NCI-H2227 (cell line): ENCODE data around the gene CSNK2B.

Source experiments
- DNase-seq: peaks from one replicate; lab custom pipeline; 2025; ENCODE audit not compliant: unreplicated experiment; lab: John Stamatoyannopoulos, UW

The CSNK2B gene

DNA sequence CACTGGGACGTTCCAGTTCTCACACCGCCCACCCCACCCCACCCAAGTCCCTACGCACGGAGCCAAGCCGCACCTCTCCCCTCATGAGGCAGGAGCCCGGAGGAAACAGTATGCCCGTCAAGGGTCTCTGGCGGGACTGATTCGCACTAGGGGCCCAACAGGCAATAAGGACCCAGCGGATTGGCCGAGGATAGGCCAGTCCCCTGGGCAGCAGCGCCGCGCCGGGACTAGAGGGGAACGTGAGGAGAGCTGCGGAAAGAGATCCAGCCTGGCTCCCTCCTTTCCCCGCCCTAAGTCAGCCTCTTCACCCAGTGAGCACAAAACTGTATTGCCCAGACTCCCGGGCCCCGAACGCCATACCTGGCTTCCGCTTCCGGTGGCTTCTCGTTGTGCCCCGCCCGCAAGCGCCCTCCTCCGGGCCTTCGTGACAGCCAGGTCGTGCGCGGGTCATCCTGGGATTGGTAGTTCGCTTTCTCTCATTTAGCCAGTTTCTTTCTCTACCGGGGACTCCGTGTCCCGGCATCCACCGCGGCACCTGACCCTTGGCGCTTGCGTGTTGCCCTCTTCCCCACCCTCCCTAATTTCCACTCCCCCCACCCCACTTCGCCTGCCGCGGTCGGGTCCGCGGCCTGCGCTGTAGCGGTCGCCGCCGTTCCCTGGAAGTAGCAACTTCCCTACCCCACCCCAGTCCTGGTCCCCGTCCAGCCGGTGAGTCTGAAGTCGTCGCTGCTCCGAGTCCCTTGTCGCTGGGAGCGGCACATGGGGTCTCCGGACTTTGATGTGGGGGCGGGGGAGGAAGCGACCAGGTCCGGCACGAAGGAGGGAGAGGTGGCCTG lies at the start of gene CSNK2B:
Gene CSNK2B (plus strand): TSS at position 580 of the 836 bp plus-strand sequence. CDS start 752 bp downstream, outside the sequence.
- peak; percentile 99 for DNase-seq

DNA sequence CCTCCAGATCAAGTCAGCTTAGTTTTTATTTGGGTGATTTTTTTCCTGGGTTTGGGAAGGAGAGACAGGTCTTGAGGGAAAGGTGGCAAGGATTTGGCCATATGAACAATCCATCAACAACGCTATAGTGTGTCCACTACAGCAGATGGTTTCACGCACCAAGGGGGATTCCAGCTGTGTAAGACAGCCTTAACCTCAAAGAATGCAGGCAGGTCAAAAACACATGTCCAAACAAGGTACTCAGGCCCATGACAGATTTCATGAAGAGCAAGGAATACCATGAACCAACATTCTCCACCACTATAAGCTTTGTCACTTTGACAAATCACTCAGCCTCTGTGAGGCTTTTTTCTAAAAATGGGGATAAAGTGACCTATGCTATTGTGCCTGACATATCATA lies 48.9 kb upstream of the CSNK2B start:
- DNase-seq: no peak

DNA sequence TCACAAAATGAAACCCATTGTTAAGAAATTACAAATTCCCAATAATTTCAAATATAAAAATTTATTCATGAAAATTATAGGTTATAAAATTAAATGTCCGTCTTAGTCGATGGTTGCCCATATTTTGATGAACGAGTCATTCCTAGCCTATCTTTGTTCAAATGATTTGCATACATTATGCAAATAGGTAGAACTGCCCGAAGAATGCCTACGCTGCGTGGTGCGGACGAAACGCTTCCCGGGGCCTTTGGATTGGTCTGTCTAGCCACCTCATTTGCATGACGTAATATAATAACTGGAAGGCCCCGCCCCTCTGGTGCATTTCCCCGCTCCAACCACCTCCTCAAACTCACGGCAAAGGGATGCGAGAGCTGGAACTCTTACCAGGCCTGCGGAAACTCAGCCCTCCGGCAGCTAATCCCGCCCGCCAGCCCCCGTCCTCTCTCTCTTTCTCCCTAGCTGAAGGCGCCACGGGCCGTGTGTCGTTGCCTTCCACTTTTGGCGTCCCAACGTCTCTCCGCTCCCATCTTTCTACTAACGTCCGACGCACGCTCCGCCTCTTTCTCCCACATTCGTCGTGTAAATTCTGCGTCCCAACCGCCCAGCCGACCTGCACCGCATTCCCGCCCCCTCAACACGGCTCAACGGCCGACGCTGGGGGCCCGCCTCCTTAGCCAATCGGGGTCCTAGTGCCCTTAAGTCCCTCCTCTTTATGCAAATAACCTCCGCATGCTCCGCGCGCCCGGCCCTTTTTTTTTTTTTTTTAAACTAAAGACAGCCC lies 45.9 kb upstream of the CSNK2B start:
- peak; percentile 99 for DNase-seq

DNA sequence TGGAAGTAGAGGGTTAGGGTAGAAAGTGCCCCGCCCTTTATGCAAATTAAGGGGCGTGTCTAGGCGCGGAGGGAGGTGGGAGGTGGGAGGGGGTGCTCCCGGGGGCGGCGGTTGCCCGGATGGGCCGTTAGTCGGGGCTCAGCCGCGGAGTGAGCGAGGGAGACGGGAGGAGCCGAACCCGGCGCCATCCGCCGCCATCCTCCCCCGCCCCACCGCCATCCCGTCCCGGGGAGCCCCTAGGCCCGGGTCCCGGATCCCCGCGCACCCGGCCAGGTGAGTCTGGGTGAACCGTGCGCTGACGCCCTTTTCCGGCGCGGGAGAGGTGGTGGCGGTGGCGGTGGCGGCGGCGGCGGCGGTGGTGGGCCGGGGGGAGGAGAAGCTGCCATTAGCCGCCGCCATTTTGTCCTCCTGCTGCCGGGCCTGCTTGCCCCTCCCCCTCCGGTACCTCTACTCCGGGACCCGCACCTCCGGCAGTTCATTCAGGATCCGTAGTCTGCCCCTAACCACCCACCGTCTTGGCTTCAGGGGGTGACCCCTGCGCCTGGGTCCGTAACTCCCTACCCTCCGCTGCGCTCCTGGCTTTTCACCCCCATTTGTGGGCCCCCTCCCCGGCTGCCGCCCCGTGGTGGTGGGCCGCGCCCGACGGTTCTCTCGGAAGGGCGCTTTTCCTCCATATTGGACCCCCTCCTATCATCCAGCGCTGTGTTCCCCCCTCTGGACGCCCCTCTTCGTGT lies 45.1 kb upstream of the CSNK2B start, which contains the start of gene PRRC2A:
Gene PRRC2A (plus strand): TSS at position 130 of the 734 bp plus-strand sequence. CDS start 2,075 bp downstream, outside the sequence.
- peak; percentile 91 for DNase-seq

DNA sequence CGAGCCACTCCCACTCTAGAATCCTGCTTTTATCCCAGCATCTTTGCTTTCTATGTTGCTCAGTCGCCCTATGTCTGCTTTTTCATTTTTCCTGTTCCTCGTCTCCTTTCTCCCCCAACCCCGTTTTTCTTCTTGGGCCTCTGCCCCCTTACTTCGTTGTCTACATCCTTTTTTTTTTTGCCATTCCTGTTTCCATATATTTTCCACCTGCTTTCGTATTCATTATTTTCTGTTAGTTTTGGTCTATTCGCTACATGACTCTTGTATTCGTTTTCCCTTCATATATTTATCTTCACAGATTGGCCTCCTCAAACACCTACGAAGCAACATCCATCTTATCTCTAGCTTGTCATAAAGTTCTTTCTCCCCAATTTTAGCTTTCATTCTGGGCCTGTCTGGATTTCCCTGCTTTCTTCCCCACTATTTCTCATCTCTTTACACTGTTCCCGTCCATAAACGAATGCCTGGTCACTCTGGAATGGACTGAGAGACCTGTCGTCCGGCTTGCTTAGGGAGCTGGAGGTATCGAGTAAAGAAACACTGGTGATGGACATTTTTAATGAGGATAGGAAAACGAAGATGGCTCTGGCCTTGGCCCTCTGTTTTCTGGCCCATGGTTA lies 44.5 kb upstream of the CSNK2B start:
- no peak for DNase-seq

DNA sequence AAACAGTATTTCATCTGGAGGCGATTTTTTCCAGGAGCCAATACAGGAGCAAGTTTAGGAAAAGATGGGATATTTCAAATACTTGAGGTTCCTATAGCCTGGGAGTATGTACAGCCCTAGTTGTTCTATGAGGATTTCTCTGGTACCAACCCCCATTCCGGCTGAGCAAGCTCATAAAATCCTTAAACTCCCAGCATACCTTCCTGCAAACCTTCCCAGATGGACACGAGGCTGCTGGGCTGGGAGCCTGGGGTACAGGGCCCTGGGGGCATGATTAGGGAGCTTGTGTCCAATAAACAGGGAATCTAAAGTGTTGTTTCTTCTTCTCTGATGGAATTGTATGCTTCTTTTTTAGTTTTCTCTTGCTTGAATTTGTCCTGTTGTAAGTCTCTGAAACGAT lies 43.9 kb upstream of the CSNK2B start:
- no peak for DNase-seq

DNA sequence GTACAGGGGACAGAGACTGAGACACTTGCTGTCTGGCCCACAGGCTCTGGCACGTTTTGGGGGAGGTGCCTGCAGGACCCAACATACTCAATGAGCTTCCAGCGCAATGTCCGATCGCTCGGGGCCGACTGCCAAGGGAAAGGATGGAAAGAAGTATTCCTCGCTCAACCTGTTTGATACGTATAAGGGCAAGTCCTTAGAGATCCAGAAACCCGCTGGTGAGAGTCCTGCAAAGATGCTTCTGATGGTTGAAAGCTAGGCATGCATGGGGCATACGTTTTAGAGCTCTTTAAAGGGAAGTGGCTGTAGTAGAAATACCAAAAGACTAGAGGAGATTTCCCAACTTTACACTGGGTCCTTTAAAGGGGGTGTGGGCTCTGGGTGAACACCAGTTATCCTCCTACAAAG lies 43.2 kb upstream of the CSNK2B start:
- DNase-seq: peak; percentile 14

DNA sequence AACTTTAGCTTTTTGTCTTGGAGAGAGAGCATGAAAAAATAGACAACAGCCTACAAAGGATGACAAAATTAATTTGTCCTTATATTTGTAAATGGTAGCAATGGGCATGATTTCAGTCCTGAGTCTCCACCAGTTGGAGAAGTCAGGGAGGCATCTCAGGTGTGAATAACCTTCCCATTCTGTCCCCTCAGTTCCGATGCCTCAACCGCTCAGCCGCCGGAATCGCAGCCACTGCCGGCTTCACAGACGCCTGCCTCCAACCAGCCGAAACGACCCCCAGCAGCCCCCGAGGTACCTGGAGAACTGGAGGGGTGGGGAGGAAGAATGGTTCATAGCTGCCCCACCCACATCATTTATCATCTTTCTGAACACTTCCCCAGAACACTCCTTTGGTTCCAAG lies 41.8 kb upstream of the CSNK2B start:
- no peak for DNase-seq

DNA sequence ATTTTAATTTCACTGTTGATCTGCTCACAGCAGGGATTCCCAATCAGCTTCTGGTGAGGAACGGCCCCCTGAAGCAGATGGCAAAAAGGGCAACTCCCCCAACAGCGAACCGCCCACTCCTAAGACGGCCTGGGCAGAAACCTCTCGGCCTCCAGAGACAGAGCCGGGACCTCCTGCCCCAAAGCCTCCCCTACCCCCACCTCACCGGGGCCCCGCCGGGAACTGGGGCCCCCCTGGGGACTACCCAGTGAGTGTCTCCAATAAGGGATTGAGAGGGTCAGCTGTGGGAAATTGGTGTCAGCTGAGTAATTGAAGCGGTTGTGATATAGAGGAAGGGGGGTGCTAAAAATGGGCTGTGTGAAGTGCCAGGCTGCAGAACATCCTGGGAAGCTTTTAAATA lies 38.9 kb upstream of the CSNK2B start:
- DNase-seq: no peak

DNA sequence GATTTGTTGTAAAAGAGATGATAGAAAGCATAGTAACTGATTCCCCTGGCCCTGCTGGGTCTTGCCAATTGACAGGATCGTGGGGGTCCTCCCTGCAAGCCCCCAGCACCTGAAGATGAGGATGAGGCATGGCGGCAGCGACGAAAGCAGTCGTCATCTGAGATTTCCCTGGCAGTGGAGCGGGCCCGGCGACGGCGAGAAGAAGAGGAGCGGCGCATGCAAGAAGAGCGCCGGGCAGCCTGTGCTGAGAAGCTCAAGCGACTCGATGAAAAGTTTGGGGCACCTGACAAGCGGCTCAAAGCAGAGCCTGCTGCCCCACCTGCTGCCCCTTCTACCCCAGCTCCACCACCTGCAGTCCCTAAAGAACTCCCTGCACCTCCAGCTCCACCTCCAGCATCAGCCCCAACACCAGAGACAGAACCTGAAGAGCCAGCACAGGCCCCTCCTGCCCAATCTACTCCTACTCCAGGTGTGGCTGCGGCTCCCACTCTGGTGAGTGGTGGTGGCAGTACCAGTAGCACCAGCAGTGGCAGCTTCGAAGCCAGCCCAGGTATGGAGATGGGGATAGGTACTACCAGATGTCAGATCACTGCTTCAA lies 38.1 kb upstream of the CSNK2B start:
- DNase-seq: no peak

DNA sequence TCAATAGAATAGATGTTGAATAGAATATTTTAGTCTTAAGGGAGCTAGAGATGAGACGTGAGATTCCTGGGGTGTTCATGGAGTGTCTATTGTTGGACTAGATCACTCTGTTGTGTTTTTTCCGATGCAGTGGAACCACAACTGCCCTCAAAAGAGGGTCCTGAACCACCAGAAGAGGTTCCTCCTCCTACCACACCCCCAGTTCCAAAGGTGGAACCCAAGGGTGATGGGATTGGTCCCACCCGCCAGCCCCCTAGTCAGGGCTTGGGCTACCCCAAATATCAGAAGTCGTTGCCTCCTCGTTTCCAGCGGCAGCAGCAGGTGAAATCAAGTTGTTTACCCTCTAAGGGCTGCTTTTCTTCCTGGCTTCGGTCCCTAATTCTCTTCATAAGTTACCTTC lies 36.9 kb upstream of the CSNK2B start:
- DNase-seq: no peak

DNA sequence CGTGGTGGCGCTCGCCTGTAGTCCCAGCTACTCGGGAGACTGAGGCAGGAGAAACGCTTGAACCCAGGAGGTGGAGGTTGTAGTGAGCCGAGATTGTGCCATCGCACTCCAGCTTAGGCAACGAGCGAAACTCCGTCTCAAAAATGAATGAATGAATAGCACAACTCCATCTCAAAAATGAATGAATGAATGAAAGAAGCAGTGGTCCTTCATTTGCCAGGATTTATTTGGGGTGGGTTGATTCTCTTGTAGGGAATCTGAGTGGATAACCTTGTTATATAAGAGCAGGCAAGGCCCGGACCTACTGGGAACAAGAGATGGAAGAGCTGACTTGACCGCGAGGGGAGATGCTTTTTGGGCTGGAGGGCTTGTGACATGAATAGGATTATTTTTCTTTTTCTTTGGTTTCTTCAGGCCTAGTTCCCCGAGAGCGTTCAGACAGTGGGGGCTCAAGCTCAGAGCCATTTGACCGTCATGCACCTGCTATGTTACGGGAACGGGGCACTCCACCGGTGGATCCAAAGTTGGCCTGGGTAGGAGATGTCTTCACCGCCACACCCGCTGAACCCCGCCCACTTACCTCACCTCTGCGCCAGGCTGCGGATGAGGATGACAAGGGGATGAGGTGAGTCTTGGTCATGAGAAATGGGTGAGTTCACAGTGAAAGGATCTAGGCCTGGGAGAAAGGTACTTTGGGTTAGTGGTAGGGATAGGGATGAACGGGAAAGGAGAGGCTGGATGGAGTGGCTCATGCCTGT lies 35.5 kb upstream of the CSNK2B start:
- no peak for DNase-seq

DNA sequence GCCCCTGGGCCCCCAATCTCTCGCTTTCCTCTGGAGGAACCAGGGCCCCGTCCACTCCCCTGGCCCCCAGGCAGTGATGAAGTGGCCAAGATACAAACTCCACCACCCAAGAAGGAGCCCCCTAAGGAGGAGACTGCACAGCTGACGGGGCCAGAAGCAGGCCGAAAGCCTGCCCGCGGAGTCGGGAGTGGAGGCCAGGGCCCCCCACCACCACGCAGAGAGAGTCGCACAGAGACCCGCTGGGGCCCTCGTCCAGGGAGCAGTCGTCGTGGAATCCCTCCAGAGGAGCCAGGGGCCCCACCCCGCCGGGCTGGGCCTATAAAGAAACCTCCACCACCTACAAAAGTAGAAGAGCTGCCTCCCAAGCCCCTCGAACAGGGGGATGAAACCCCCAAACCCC lies 34.7 kb upstream of the CSNK2B start:
- DNase-seq: no peak

DNA sequence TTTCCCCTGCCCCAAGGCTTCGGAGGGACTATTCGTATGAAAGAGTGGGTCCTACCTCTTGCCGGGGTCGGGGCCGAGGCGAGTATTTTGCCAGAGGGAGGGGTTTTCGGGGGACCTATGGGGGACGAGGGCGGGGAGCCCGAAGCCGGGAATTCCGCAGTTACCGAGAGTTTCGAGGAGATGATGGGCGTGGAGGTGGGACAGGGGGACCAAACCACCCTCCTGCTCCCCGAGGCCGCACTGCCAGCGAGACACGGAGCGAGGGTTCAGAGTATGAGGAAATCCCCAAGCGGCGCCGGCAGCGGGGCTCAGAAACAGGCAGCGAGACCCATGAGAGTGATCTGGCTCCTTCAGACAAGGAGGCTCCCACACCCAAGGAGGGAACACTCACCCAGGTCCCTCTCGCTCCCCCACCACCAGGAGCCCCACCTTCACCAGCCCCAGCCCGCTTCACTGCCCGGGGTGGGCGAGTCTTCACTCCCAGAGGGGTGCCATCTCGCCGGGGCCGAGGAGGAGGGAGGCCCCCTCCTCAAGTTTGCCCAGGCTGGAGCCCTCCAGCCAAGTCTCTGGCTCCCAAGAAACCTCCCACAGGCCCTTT lies 34.1 kb upstream of the CSNK2B start:
- no peak for DNase-seq

DNA sequence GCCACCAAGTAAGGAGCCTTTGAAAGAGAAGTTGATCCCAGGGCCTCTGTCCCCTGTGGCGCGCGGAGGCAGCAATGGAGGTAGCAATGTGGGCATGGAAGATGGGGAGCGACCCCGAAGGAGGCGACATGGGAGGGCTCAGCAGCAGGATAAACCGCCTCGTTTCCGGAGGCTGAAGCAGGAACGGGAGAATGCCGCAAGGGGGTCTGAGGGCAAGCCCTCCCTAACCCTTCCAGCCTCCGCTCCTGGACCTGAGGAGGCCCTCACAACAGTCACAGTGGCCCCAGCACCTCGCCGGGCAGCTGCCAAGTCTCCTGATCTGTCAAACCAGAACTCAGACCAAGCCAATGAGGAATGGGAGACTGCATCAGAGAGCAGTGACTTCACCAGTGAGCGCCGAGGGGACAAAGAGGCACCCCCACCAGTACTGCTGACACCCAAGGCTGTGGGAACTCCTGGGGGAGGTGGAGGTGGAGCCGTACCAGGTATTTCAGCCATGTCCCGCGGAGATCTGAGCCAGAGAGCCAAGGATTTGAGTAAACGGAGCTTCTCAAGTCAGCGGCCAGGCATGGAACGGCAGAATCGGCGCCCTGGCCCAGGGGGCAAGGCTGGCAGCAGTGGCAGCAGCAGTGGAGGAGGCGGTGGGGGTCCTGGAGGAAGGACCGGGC lies 33.5 kb upstream of the CSNK2B start:
- no peak for DNase-seq

DNA sequence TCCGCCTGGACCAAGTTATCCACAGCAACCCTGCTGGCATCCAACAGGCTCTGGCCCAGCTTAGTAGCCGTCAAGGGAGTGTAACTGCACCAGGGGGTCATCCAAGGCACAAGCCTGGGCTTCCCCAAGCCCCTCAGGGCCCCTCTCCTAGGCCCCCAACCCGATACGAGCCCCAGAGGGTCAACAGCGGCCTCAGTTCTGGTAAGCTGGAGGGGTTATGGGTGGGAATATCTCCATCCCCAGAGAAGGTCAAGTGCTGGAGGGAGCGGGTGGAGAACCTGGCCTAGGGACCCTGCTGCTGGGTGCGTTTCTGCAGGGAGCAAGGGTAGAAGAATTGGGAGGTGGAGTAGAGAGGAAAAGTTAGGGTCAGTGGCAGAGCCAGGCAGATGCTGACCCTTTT lies 32.4 kb upstream of the CSNK2B start:
- DNase-seq: no peak

DNA sequence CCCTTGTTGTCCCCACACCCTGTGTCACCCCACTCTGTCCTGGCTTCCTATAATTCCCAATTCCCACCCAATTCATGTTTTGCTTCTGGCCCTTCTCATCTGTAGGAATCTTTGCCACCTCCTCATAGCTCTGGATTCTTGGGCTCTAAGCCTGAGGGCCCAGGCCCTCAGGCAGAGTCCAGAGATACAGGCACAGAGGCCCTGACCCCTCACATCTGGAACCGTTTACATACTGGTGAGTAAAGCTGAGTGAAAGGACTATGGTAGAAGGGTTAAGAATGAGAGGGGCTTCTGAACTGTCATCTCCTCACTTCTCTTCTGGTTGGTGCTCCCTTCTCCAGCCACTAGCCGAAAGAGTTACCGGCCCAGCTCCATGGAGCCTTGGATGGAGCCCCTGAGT lies 31.7 kb upstream of the CSNK2B start:
- no peak for DNase-seq

DNA sequence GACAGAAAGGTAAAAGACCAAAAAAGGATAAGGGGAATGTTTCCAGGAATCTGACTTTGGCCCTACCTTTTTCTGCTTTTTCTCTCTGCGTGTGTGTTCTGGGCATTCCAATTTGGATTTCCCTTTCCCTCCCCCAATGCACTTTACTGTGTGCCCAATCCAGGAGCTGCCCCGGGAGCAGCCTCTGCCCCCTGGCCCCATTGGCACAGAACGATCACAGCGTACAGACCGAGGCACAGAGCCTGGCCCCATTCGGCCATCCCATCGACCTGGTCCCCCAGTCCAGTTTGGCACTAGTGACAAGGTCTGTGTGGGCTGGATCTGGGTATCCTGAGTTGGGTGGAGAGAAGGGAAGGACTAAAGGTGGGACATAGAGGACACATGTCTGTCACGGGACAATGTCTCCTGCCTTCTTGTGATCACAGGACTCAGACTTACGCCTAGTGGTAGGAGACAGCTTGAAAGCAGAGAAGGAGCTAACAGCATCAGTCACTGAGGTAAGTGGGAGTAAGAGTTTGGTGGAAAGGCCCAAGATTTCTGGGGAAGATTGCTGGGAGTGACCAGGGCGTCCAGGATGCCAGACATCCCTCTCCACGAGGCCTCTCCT lies 30.8 kb upstream of the CSNK2B start:
- no peak for DNase-seq
